ENCODE results near the gene ARHGAP15.
A peak's percentile ranks its signal among the peaks of the same experiment; 100 is the strongest.

DNA sequence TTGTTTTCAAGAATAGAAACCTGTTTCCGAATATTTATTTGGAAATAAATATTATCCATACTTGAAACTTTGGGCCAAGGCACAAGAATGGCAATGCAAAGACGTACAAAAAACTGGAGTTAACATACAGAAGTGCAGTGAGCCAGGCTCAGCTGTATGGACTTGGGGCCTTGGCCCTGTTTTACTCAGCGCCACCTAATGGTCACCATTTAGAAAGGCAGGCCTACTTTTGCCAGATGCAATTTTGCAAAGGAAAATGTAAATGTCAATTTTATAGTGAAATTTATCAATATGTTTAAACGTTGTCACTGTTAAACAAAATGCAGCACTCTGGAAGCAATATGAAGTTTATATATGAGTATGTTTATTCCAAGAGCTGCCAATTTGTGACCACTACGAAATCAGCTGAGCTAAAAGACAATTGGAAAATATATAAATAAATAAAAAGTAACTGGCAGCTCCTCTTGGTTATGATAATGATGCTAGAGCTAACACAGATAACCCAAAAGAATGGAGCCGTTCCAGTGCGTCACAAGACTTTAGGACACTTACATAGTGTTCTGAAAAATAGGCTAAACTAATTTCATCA lies 155.0 kb downstream of the ARHGAP15 start:
- TF ChIP-seq CTCF (IDR thresholded peaks at IDR 0.05) (peak; percentile 17 to 57), EP300 (IDR thresholded peaks at IDR 0.05) (no peak), POLR2A (IDR thresholded peaks at IDR 0.05) (no peak)

All from suprapubic skin (tissue), 3 donors.